HG03575 (cell line): Measurements from ENCODE around the gene THEMIS2.
A peak's percentile ranks its signal among the peaks of the same experiment; 100 is the strongest.

Experiments
- ATAC-seq: cut with Tn5 transposase; IDR thresholded peaks from one replicate; pipeline ENCODE4 v1.9.1; 2021; ENCODE audit not compliant: unreplicated experiment, insufficient number of reproducible peaks, low FRiP score; ENCODE audit errors: extremely low read depth

Gene THEMIS2

GRCh38 chr1:27883536-27883935 lies 11.2 kb downstream of the THEMIS2 start:
- ATAC-seq = no peak

GRCh38 chr1:27884006-27884954 lies 11.9 kb downstream of the THEMIS2 start:
- peak; percentile 46 for ATAC-seq

- no peak for ATAC-seq
These were observed 12.8 kb downstream of the THEMIS2 start for GRCh38 chr1:27885114-27885528.

GRCh38 chr1:27885621-27886352 lies 13.4 kb downstream of the THEMIS2 start:
- no peak for ATAC-seq

GRCh38 chr1:27886353-27886679 lies 14.0 kb downstream of the THEMIS2 start:
- no peak for ATAC-seq

- no peak for ATAC-seq
These were observed 14.4 kb downstream of the THEMIS2 start for GRCh38 chr1:27886744-27887143.

- no peak for ATAC-seq
These were observed 15.1 kb downstream of the THEMIS2 start for GRCh38 chr1:27887215-27888021.

- no peak for ATAC-seq
These were observed 17.2 kb downstream of the THEMIS2 start for GRCh38 chr1:27889506-27889905.

GRCh38 chr1:27891196-27891889 lies 19.0 kb downstream of the THEMIS2 start:
- no peak for ATAC-seq

- no peak for ATAC-seq
These were observed 22.2 kb downstream of the THEMIS2 start for GRCh38 chr1:27894521-27894920.

GRCh38 chr1:27906759-27907158 lies 34.4 kb downstream of the THEMIS2 start:
- ATAC-seq = no peak

- ATAC-seq = no peak
These were observed 40.1 kb downstream of the THEMIS2 start for GRCh38 chr1:27912429-27912828.

- ATAC-seq = no peak
These were observed 42.8 kb downstream of the THEMIS2 start for GRCh38 chr1:27915082-27915575.

GRCh38 chr1:27922272-27922671 lies 49.9 kb downstream of the THEMIS2 start:
- ATAC-seq = no peak

- ATAC-seq = no peak
These were observed 56.0 kb downstream of the THEMIS2 start for GRCh38 chr1:27928216-27928954.

- ATAC-seq = no peak
These were observed 58.8 kb downstream of the THEMIS2 start for GRCh38 chr1:27931184-27931583.

- no peak for ATAC-seq
These were observed 59.4 kb downstream of the THEMIS2 start for GRCh38 chr1:27931759-27932158.
